Ishikawa (cell line): Measurements from ENCODE around the gene SH3D21.

Experiments used
- CEBPB ChIP-seq: IDR thresholded peaks from 2 replicates; pipeline ENCODE4 v1.6.1; 2012
- CREB1 ChIP-seq: IDR thresholded peaks from 2 replicates; pipeline ENCODE4 v1.6.1; 2012; ENCODE audit warnings: low read depth
- EGR1 ChIP-seq: IDR thresholded peaks from 2 replicates; pipeline ENCODE4 v1.6.1; 2012
- EP300 ChIP-seq: IDR thresholded peaks from 2 replicates; pipeline ENCODE4 v1.6.1; 2012; ENCODE audit warnings: borderline replicate concordance
- FOXM1 ChIP-seq: IDR thresholded peaks from 2 replicates; pipeline ENCODE4 v1.6.1; 2012; ENCODE audit warnings: low read depth, borderline replicate concordance
- MAX ChIP-seq: IDR thresholded peaks from 2 replicates; pipeline ENCODE4 v1.6.1; 2012
- NFIC ChIP-seq: IDR thresholded peaks from 2 replicates; pipeline ENCODE4 v1.6.1; 2012
- RAD21 ChIP-seq: IDR thresholded peaks from 2 replicates; pipeline ENCODE4 v1.6.1; 2012; ENCODE audit warnings: low read depth
- REST ChIP-seq: IDR thresholded peaks from 2 replicates; pipeline ENCODE4 v1.6.1; 2012; ENCODE audit warnings: low read depth, mild to moderate bottlenecking
- TAF1 ChIP-seq: IDR thresholded peaks from 2 replicates; pipeline ENCODE4 v1.6.1; 2012; ENCODE audit warnings: low read depth, mild to moderate bottlenecking
- TCF12 ChIP-seq: IDR thresholded peaks from 2 replicates; pipeline ENCODE4 v1.6.1; 2012; ENCODE audit warnings: low read depth
- TEAD4 ChIP-seq: IDR thresholded peaks from 2 replicates; pipeline ENCODE4 v1.6.1; 2012
- USF1 ChIP-seq: IDR thresholded peaks from 2 replicates; pipeline ENCODE4 v1.6.1; 2012
- YY1 ChIP-seq: IDR thresholded peaks from 2 replicates; pipeline ENCODE4 v1.6.1; 2012; ENCODE audit warnings: low read depth
- ZBTB7A ChIP-seq: IDR thresholded peaks from 2 replicates; pipeline ENCODE4 v1.6.1; 2012; ENCODE audit warnings: low read depth

Gene SH3D21

GRCh38 chr1:36344395-36344680 is 38.2 kb downstream of the SH3D21 start:
- TF ChIP-seq NFIC: no peak
- TF ChIP-seq TEAD4: no peak
- no peak for TF ChIP-seq REST
- TF ChIP-seq EGR1: no peak
- no peak for TF ChIP-seq TAF1
- TF ChIP-seq CREB1: no peak
- TF ChIP-seq FOXM1: no peak
- no peak for TF ChIP-seq EP300
- no peak for TF ChIP-seq TCF12
- no peak for TF ChIP-seq YY1
- TF ChIP-seq USF1: no peak
- TF ChIP-seq ZBTB7A: no peak
- no peak for TF ChIP-seq CEBPB
- no peak for TF ChIP-seq MAX
- no peak for TF ChIP-seq RAD21

GRCh38 chr1:36345353-36345752 is 39.2 kb downstream of the SH3D21 start:
- TF ChIP-seq TEAD4 (no peak), EP300 (no peak), NFIC (no peak), RAD21 (no peak), CREB1 (no peak), TCF12 (no peak), EGR1 (no peak), YY1 (no peak), REST (no peak), ZBTB7A (no peak)

- TF ChIP-seq EGR1: no peak
- TF ChIP-seq USF1: no peak
- TF ChIP-seq FOXM1: no peak
- TF ChIP-seq RAD21: no peak
- TF ChIP-seq EP300: no peak
- TF ChIP-seq TEAD4: no peak
- TF ChIP-seq TAF1: no peak
- no peak for TF ChIP-seq TCF12
- no peak for TF ChIP-seq ZBTB7A
- TF ChIP-seq YY1: no peak
- TF ChIP-seq NFIC: no peak
- no peak for TF ChIP-seq MAX
- TF ChIP-seq CREB1: no peak
- no peak for TF ChIP-seq REST
- TF ChIP-seq CEBPB: no peak
These were observed 40.7 kb downstream of the SH3D21 start for GRCh38 chr1:36346741-36347370.

GRCh38 chr1:36349241-36349671 is 43.1 kb downstream of the SH3D21 start:
- TF ChIP-seq RAD21: no peak
- no peak for TF ChIP-seq TCF12
- TF ChIP-seq MAX: no peak
- no peak for TF ChIP-seq USF1
- TF ChIP-seq CEBPB: no peak
- no peak for TF ChIP-seq YY1
- TF ChIP-seq ZBTB7A: no peak
- no peak for TF ChIP-seq CREB1
